Loucy (cell line): ENCODE measurements around the gene SH3PXD2A.

Experiments
- H2AFZ ChIP-seq: fragments of 200-600 bp; sonication (generic); 2 replicates; pipeline ENCODE4 v1.6.0; 2016; ENCODE audit warnings: antibody characterized with exemption, mild to moderate bottlenecking, low read length, moderate library complexity
- H3F3A ChIP-seq: fragments of 200-600 bp; 2 replicates; pipeline ENCODE4 v1.6.0; 2016; ENCODE audit warnings: antibody characterized with exemption, low read depth, mild to moderate bottlenecking
- H3K27me3 ChIP-seq: fragments of 200-600 bp; sonication (generic); 2 replicates; pipeline ENCODE4 v1.6.1; 2014; ENCODE audit warnings: low read length, mild to moderate bottlenecking; ENCODE audit not compliant: insufficient read depth, poor library complexity, severe bottlenecking
- H3K36me3 ChIP-seq: fragments of 200-600 bp; sonication (generic); 2 replicates; pipeline ENCODE4 v1.6.1; 2016; ENCODE audit warnings: low read length; ENCODE audit not compliant: insufficient read depth
- H3K4me1 ChIP-seq: fragments of 200-600 bp; sonication (generic); 2 replicates; pipeline ENCODE4 v1.5.1; 2014; ENCODE audit warnings: low read length, mild to moderate bottlenecking; ENCODE audit not compliant: insufficient read depth, poor library complexity, severe bottlenecking
- H3K4me2 ChIP-seq: fragments of 200-600 bp; sonication (generic); 2 replicates; pipeline ENCODE4 v1.6.0; 2014; ENCODE audit warnings: antibody characterized with exemption, low read length, low read depth, mild to moderate bottlenecking; ENCODE audit not compliant: poor library complexity, severe bottlenecking
- H3K4me3 ChIP-seq: fragments of 200-600 bp; sonication (generic); 2 replicates; pipeline ENCODE4 v1.5.1; 2014; ENCODE audit warnings: low read length, mild to moderate bottlenecking, mixed read lengths; ENCODE audit not compliant: poor library complexity, severe bottlenecking
- H3K79me2 ChIP-seq: fragments of 200-600 bp; sonication (generic); 2 replicates; pipeline ENCODE4 v1.6.1; 2014; ENCODE audit warnings: low read length; ENCODE audit not compliant: insufficient read depth
- H3K9ac ChIP-seq: fragments of 200-600 bp; sonication (generic); 2 replicates; pipeline ENCODE4 v1.6.0; 2014; ENCODE audit warnings: mild to moderate bottlenecking, low read depth, low read length, moderate library complexity; ENCODE audit not compliant: poor library complexity, severe bottlenecking
- H3K9me2 ChIP-seq: fragments of 200-600 bp; sonication (generic); replicated peaks from 2 replicates; pipeline ENCODE4 v1.6.1; 2016; ENCODE audit warnings: low read depth, low read length, mixed read lengths
- H3K9me3 ChIP-seq: fragments of 200-600 bp; sonication (generic); 2 replicates; pipeline ENCODE4 v1.6.1; 2014; ENCODE audit warnings: mild to moderate bottlenecking, antibody characterized with exemption, low read length, low read depth; ENCODE audit not compliant: insufficient read depth
- H4K20me1 ChIP-seq: fragments of 200-600 bp; sonication (generic); 2 replicates; pipeline ENCODE4 v1.6.0; 2014; ENCODE audit warnings: antibody characterized with exemption, low read length, mild to moderate bottlenecking; ENCODE audit not compliant: insufficient read depth, poor library complexity, severe bottlenecking
- CTCF ChIP-seq: fragments of 200-600 bp; sonication (generic); conservative IDR thresholded peaks from 2 replicates; pipeline ENCODE4 v1.5.1; 2014; ENCODE audit warnings: mild to moderate bottlenecking, antibody characterized with exemption, low read length
- EZH2phosphoT487 ChIP-seq: fragments of 200-600 bp; IDR thresholded peaks from 2 replicates; pipeline ENCODE4 v1.6.1; 2018; ENCODE audit warnings: antibody characterized with exemption, mild to moderate bottlenecking, moderate library complexity, borderline replicate concordance

The SH3PXD2A gene

GRCh38 chr10:103637927-103638557 is 217.3 kb downstream of the SH3PXD2A start:
- H3K4me1 ChIP-seq, result no peaks in the 10 kb centered on the region
- H3K9me2 ChIP-seq, result no peaks in the 10 kb centered on the region
- H4K20me1 ChIP-seq, result no peaks in the 10 kb centered on the region
- no peak overlapping the region for H3K9ac ChIP-seq
- no peaks in the 10 kb centered on the region for H3F3A ChIP-seq
- no peak overlapping the region for H3K4me2 ChIP-seq
- H3K79me2 ChIP-seq, result no peaks in the 10 kb centered on the region
- H3K9me3 ChIP-seq, result no peaks in the 10 kb centered on the region
- H3K4me3 ChIP-seq, result no peak overlapping the region
- no peaks in the 10 kb centered on the region for H3K27me3 ChIP-seq
- H2AFZ ChIP-seq, result no peak overlapping the region
- TF ChIP-seq EZH2phosphoT487, result no peak
- H3K36me3 ChIP-seq, result no peaks in the 10 kb centered on the region

- TF ChIP-seq CTCF (no peak), EZH2phosphoT487 (no peak)
- no peaks in the 10 kb centered on the region for H3K9me2 ChIP-seq
- no peaks in the 10 kb centered on the region for H3K36me3 ChIP-seq
- H3K4me2 ChIP-seq, result no peak overlapping the region
- H3F3A ChIP-seq, result no peaks in the 10 kb centered on the region
- H4K20me1 ChIP-seq, result no peaks in the 10 kb centered on the region
- no peak overlapping the region for H3K4me3 ChIP-seq
- no peaks in the 10 kb centered on the region for H3K79me2 ChIP-seq
- no peak overlapping the region for H3K9ac ChIP-seq
- no peaks in the 10 kb centered on the region for H3K9me3 ChIP-seq
- no peak overlapping the region for H2AFZ ChIP-seq
- H3K27me3 ChIP-seq, result no peaks in the 10 kb centered on the region
- no peaks in the 10 kb centered on the region for H3K4me1 ChIP-seq
These were observed 218.4 kb downstream of the SH3PXD2A start for GRCh38 chr10:103637011-103637410.

DNA sequence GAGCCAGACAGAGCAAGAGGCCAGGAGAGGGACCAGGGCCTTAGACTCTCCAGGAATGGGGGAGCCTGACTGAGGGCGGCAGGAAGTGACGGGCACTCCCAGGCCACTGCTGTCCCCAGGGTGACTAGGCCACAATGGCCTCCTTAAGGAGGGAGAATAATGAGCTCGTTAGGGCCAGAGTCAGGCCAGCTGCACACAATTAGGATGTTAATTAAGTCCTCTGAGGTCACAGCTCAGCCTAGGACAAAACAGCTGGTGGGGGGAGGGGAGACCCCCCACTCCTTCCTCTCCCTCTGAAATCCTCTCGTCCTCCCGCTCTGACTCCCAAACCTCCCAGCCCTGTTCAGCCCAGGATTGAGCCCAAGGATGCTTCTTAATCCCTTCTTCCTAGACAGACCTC is 218.9 kb downstream of the SH3PXD2A start:
- no peaks in the 10 kb centered on the region for H3K36me3 ChIP-seq
- H3K4me3 ChIP-seq, result no peak overlapping the region
- H3K9ac ChIP-seq, result no peak overlapping the region
- no peaks in the 10 kb centered on the region for H3K9me2 ChIP-seq
- no peaks in the 10 kb centered on the region for H3K79me2 ChIP-seq
- no peaks in the 10 kb centered on the region for H3K9me3 ChIP-seq
- TF ChIP-seq EZH2phosphoT487 (no peak), CTCF (no peak)
- no peaks in the 10 kb centered on the region for H3K4me1 ChIP-seq
- no peak overlapping the region for H2AFZ ChIP-seq
- H3K27me3 ChIP-seq, result no peaks in the 10 kb centered on the region
- no peaks in the 10 kb centered on the region for H3F3A ChIP-seq
- no peaks in the 10 kb centered on the region for H4K20me1 ChIP-seq
- no peak overlapping the region for H3K4me2 ChIP-seq

GRCh38 chr10:103635580-103635979 is 219.8 kb downstream of the SH3PXD2A start:
- Histone ChIP-seq H3K9ac (no peak overlapping the region), H3K4me2 (no peak overlapping the region), H3K9me2 (no peaks in the 10 kb centered on the region), H3K27me3 (no peaks in the 10 kb centered on the region), H3K79me2 (no peaks in the 10 kb centered on the region), H3K4me1 (no peaks in the 10 kb centered on the region), H3K36me3 (no peaks in the 10 kb centered on the region), H3K4me3 (no peak overlapping the region), H4K20me1 (no peaks in the 10 kb centered on the region), H3F3A (no peaks in the 10 kb centered on the region), H3K9me3 (no peaks in the 10 kb centered on the region), H2AFZ (no peak overlapping the region)
- TF ChIP-seq CTCF (no peak), EZH2phosphoT487 (no peak)
